GM19043 (cell line): Measurements from ENCODE around the gene KCNS1.

Source experiments
- ATAC-seq: cut with Tn5 transposase; IDR thresholded peaks from one replicate; pipeline ENCODE4 v1.9.1; 2021; ENCODE audit warnings: low read depth; ENCODE audit not compliant: unreplicated experiment

Gene KCNS1

DNA sequence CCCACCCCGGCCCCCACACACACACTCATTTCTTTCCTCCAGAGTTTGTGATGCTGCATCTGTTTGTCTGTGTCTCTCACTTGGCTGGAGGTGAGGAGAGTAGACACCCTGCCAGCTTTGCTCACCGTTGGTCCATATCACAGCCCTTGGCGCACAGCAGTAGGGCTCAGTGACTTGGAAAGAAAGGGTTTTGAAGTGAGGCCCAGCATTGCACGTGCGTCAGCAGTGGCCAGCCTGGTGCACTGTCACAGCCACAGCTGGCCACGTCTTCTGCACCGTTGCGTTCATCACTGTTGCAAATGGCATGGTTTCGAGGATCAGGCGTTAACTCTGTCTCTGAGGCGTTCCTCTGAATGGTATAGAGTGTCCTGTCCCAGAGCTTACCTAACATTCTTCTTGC lies 10.4 kb upstream of the KCNS1 start:
- no peak for ATAC-seq

GRCh38 chr20:45110301-45110700 lies 9.4 kb upstream of the KCNS1 start:
- no peak for ATAC-seq

DNA sequence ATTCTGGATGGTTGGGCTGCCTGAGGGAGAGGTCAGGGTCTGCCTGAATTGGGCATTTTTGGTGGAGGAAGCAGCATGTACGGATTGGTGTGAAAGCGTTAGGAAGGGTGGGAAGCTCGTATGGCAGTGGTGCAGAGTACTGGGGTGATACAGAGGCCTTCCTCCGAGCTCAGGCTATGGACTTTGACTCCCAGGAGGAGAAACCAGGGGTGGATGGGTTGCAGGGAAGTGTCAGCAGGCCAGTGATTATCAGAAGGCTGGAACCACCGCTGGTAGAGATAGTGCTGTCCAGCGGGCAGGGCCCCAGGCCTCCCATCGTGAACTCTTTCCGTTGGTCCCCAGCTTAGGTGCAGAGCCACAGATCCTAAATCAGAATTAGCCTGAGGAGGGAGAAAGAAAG lies 8.7 kb upstream of the KCNS1 start:
- no peak for ATAC-seq

GRCh38 chr20:45105317-45105716 lies 4.4 kb upstream of the KCNS1 start:
- no peak for ATAC-seq

- no peak for ATAC-seq
These were observed 3.9 kb upstream of the KCNS1 start for GRCh38 chr20:45104786-45105185.

DNA sequence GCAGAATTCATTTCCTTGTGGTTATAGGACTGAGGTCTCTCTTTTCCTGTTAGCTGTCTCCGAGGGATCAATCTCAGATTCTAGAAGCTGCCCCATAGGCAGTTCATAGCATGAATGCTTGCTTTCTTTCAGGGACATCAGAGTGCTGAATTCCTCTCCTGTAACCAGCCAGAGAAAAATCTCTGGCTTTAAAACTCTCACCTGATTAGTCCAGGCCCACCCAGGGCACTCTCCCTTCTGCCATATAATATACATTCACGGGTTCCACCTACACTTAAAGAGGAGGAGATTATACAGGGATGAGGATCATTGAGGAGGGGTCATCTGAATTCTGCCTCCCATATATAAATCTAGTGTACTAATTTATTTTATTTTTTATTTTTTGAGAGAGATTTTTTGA lies 2.1 kb upstream of the KCNS1 start:
- no peak for ATAC-seq

DNA sequence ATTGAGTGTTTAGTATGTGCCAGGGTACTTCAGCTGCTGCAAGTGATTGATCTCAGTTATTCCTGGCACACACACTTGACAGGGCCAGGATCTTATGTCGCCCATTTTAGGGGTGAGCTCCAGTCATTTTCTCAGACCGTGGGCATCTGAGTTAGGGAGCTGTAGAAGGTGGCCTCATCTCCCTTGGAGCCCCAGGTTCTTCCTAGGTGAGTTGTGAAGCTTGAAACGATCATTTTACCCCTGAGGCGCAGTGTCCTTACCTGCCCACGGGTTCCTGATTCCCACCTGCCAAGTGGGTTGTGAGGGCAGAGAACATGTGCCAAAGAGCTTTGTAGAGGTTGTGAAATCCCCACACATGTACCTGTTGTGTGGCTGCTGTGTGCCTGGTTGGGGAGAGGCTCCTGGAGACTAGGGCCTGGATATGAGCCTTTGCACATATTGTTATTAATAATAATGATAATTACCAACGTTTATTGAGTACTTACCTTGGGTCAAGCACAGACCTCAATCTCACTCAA lies 465 bp upstream of the KCNS1 start:
- ATAC-seq: no peak

DNA sequence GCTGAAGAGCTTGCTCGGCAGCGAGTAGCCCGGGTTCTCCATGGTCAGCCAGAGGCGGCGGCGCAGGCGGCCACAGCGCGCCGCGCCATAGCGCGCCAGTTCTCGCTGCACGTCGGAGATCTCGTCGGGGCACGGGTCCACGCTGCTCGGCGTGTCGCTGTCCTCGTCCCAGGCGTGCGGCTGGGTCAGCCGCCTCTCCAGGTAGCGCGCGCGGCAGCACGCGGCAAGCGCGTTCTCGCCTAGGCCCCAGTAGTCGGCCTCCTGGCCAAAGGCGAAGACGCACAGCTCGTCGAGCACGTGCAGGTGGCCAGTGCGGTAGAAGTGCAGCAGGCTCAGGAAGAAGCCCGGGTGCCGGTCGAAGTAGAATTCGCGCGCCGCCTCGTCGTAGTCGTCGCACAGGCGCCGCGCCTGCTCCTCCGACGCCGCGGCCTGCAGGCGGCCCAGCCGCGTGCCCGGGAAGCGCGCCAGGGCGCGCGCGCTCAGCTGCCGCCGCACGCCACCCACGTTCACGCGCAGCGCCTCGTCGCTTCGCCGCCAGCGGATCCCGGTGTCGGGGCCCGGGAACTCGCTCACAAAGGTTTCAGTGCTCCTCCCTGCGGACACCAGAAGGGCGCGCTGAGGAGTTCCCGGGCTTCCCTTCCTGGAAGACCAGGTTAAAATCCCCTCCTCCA lies 2.7 kb downstream of the KCNS1 start:
- ATAC-seq: no peak

GRCh38 chr20:45097485-45098102 lies 3.3 kb downstream of the KCNS1 start:
- ATAC-seq: no peak

GRCh38 chr20:45096781-45097180 lies 4.1 kb downstream of the KCNS1 start:
- ATAC-seq: no peak

DNA sequence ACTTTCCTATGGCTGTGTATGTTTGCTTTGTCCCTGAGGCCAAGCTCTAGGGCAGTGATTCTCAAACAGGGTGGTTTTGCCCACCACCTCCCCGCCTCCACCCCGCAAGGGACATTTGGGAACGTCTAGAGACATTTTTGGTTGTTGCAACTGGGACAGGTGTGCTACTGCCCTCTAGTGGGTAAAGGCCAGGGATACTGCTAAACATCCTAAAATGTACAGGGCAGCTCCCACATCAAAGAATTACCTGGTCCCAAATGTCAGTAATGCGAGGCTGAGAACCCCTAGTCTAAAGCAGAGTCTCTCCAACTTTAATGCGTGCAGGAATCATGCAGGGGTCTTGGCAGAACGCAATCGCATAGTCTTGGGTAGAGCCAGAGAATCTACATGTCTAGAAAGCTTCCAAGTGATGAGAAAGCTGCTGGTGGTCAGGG lies 5.1 kb downstream of the KCNS1 start:
- ATAC-seq: no peak

- ATAC-seq: no peak
These were observed 5.9 kb downstream of the KCNS1 start for GRCh38 chr20:45094864-45095574.

GRCh38 chr20:45094201-45094600 lies 6.7 kb downstream of the KCNS1 start:
- no peak for ATAC-seq

DNA sequence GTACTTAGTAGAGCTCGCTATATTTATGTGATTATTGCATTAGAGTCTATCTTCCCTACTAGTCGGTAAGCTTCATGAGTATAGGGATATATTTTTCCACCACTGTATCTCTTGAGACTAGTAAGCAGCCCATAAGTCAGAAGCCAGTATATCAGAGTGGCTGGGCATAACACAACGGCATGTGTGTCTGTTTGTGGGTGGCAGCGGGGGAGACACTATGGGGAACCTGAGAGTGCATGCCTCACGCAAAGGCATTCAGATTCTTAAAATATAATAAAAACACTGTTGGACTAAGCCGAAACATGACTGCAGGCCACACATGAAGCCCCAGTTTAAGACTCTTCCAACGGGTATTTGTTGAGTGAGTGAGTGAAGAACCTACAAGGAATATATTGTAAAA lies 8.0 kb downstream of the KCNS1 start:
- ATAC-seq: no peak

DNA sequence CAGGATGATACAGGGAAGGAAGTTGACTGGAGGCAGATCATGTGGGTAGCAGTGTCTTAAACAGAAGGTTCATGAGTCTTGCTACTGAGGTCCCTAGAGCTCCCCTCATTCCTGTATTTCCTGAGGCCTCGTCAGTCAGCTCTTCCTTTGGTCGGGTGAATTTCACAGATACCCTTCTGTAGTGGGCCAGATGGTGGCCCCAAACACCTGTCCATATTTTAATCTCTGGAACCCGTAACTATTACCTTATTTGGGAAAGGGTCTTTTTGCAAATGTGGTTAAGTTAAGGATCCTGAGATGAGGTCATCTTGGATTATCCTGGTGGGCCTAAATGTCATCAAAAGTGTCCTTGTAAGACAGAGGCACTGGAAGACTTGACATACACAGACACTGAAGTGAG lies 9.6 kb downstream of the KCNS1 start:
- no peak for ATAC-seq

DNA sequence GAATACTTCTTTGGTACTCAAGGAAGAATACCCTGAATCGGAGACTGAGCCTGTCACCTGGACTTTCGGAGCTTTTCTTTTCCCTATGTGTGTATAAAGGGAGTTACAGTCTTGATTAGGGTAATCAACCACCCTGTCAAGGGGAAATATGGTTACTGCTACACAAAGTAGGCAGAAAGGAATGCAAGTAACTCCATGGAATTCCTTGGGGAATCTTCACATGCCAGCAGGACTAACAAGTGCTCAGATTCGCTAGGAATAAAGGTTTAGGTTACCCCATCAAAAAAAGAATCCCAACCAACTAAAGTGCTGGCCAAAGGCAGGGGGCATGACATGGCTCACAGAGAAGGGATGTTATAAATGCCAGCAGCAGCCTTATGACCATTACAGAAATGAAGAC lies 10.4 kb downstream of the KCNS1 start:
- ATAC-seq: no peak

- ATAC-seq: no peak
These were observed 12.7 kb downstream of the KCNS1 start for GRCh38 chr20:45088247-45088646.

DNA sequence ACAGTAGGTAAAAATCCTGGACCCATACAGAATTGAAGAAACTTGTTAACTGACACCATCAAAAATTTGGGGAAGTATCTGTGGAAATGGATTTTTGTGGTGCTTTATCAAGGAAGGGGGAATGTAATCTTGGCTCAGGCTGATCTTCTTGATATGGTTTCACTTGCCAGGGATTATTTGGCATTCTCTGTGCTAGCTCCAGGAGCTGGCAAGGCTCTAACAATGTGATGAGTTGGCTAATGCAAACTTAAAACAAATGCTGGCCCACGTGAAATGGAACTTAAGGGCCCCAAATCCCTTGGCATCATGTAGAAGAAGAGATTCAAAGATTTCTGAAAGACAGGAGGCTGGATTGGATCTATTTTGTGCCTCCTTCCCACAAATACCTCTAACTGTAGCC lies 13.1 kb downstream of the KCNS1 start:
- no peak for ATAC-seq

- no peak for ATAC-seq
These were observed 13.7 kb downstream of the KCNS1 start for GRCh38 chr20:45087097-45087790.

GRCh38 chr20:45085867-45086266 lies 15.1 kb downstream of the KCNS1 start:
- no peak for ATAC-seq

- no peak for ATAC-seq
These were observed 15.6 kb downstream of the KCNS1 start for GRCh38 chr20:45085289-45085688.
